Activated CD8-positive, alpha-beta T cell treated with anti-CD3 and anti-CD28 coated beads for 36 hours (primary cell): ENCODE results near the gene TRAF2. TPM values are rescaled to one million over a fixed set of nuclear protein-coding genes. Genes with fewer than 3 reads are reported as not detected.
A peak's percentile ranks its signal among the peaks of the same experiment; 100 is the strongest.

ENCODE experiments used
- ATAC-seq: fragments of 200-7000 bp; cut with Tn5 transposase; one replicate; pipeline ENCODE4 v1.10.0; 2021; ENCODE audit warnings: mild to moderate bottlenecking, moderate library complexity
- CTCF ChIA-PET: fragments of 350-600 bp; sonication (Branson Sonifier 250); formaldehyde crosslinking; loops from one replicate; lab custom pipeline; 2021; ENCODE audit warnings: antibody characterized with exemption; lab: Charles Lee
- POLR2A ChIA-PET: fragments of 350-600 bp; sonication (Branson Sonifier 250); formaldehyde crosslinking; loops from one replicate; lab custom pipeline; 2021; ENCODE audit warnings: antibody characterized with exemption; lab: Charles Lee
- DNase-seq: peaks from one replicate; pipeline ENCODE4 v3.0.0-alpha.2; 2020
- H3K27ac Mint-ChIP-seq: one replicate; pipeline ENCODE4 v1.8.0; 2021; ENCODE audit warnings: mild to moderate bottlenecking, mixed read lengths
- H3K27me3 Mint-ChIP-seq: one replicate; pipeline ENCODE4 v1.8.0; 2021; ENCODE audit warnings: mixed read lengths
- H3K36me3 Mint-ChIP-seq: one replicate; pipeline ENCODE4 v1.8.0; 2021; ENCODE audit warnings: low read depth, mixed read lengths
- H3K4me1 Mint-ChIP-seq: one replicate; pipeline ENCODE4 v1.8.0; 2021; ENCODE audit warnings: low read depth, mixed read lengths
- H3K4me3 Mint-ChIP-seq: one replicate; pipeline ENCODE4 v1.8.0; 2021; ENCODE audit warnings: mild to moderate bottlenecking, moderate library complexity, mixed read lengths
- H3K9me3 Mint-ChIP-seq: one replicate; pipeline ENCODE4 v1.8.0; 2021; ENCODE audit warnings: mixed read lengths
- CTCF ChIP-seq: fragments of 200-600 bp; IDR thresholded peaks from one replicate; pipeline ENCODE4 v1.8.0; 2022; ENCODE audit warnings: antibody characterized with exemption, mild to moderate bottlenecking
- intact Hi-C: fragments of 100-400 bp; cut with micrococcal nuclease; formaldehyde crosslinking; loops from one replicate; pipeline ENCODE4 v1.10.0; 2022
- total RNA-seq, 2 experiments: library from RNA; stranded (reverse); gene quantifications; one replicate each; pipeline ENCODE4 v1.2.3, GENCODE V29; 2021

Gene TRAF2
- total RNA-seq, 2 experiments from 2014 or later, result 34.8 to 40.5 TPM

GRCh38 chr9:136927343-136928271 is 41.3 kb downstream of the TRAF2 start:
- Mint-ChIP-seq H3K36me3 (peaks cover 17% of the 10 kb centered on the region), H3K9me3 (no peaks in the 10 kb centered on the region), H3K4me1 (peaks cover 5% of the 10 kb centered on the region), H3K27me3 (no peaks in the 10 kb centered on the region), H3K27ac (peak overlapping the region; percentile 1), H3K4me3 (no peak overlapping the region)
- ATAC-seq (no peak), DNase-seq (no peak)
- ChIA-PET CTCF (interaction anchor here (1.2 kb wide), 1 partner anchor 85 kb away, joined by 5 read pairs; the partner anchor contains the start of gene AJM1), POLR2A (interaction anchor here (0.8 to 1.4 kb wide), 3 partner anchors 10 to 35 kb away, joined by 3 read pairs; no protein-coding TSS in a partner anchor)
- intact Hi-C loops, result no loop called here
- TF ChIP-seq CTCF, result no peak

- no peak for ATAC-seq
- intact Hi-C loops, result no loop called here
- Mint-ChIP-seq H3K4me1 (peaks cover 5% of the 10 kb centered on the region), H3K27me3 (no peaks in the 10 kb centered on the region), H3K36me3 (peaks cover 22% of the 10 kb centered on the region), H3K4me3 (no peak overlapping the region), H3K27ac (peak overlapping the region; percentile 6), H3K9me3 (no peaks in the 10 kb centered on the region)
- TF ChIP-seq CTCF, result no peak
- ChIA-PET CTCF (no interaction called here), POLR2A (interaction anchor here (0.6 kb wide), 1 partner anchor 511 kb away, joined by 4 read pairs; no protein-coding TSS in a partner anchor)
- no peak for DNase-seq
Observed at GRCh38 chr9:136928591-136928990, 42.3 kb downstream of the TRAF2 start.

- TF ChIP-seq CTCF, result no peak
- no peak for ATAC-seq
- Mint-ChIP-seq H3K27me3 (no peaks in the 10 kb centered on the region), H3K4me1 (peaks cover 5% of the 10 kb centered on the region), H3K4me3 (no peak overlapping the region), H3K27ac (no peak overlapping the region), H3K9me3 (no peaks in the 10 kb centered on the region), H3K36me3 (peaks cover 22% of the 10 kb centered on the region)
- no peak for DNase-seq
- CTCF ChIA-PET, result no interaction called here
- intact Hi-C loops, result no loop called here
- POLR2A ChIA-PET, result interaction anchor here (0.9 kb wide), 1 partner anchor 47 kb away, joined by 3 read pairs; no protein-coding TSS in a partner anchor
Observed at GRCh38 chr9:136930014-136930413, 43.7 kb downstream of the TRAF2 start.

- no peak for DNase-seq
- peaks cover 5% of the 10 kb centered on the region for H3K4me1 Mint-ChIP-seq
- POLR2A ChIA-PET, result interaction anchor here (0.6 to 0.8 kb wide), 2 partner anchors 56 to 61 kb away, joined by 3 to 8 read pairs; partner anchors contain the start of gene PAXX
- no peak for ATAC-seq
- intact Hi-C loops, result no loop called here
- no peak for TF ChIP-seq CTCF
- CTCF ChIA-PET, result no interaction called here
- H3K4me3 Mint-ChIP-seq, result no peak overlapping the region
- no peaks in the 10 kb centered on the region for H3K27me3 Mint-ChIP-seq
- H3K27ac Mint-ChIP-seq, result peak overlapping the region; percentile 10
- H3K9me3 Mint-ChIP-seq, result no peaks in the 10 kb centered on the region
- H3K36me3 Mint-ChIP-seq, result peaks cover 22% of the 10 kb centered on the region
Observed at GRCh38 chr9:136931611-136932130, 45.4 kb downstream of the TRAF2 start.
